ENCODE data around the gene LILRB2. TPM values are rescaled to one million over a fixed set of nuclear protein-coding genes. Genes with fewer than 3 reads are reported as not detected.
"Not testable (repeated sequence)": the region's sequence is repeated elsewhere in the genome, so short reads cannot be mapped to it uniquely, and the experiment has no call there.

LILRB2 gene
- total RNA-seq, 2 donors from 2014 or later: 11.1 to 13.7 TPM

DNA sequence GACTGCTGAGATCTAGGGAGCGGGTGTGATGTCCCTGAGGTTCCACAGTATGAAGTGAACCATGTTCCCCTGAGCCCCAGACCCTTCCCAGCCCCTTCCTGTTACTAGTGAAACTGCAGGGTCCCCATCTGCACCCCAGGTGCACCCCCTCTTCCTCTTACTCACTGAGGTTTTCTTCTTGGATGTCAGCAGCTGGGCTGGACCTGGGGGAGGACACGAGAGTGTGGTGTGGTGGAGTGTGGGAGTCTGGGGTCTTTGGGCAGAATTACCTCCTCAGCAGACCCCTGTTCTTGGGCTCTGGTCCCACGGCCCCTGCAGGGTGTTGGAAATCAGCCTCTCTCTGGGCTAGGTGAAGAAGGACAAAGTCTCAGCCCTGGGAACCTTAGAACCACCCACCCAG is 35.0 kb downstream of the LILRB2 start:
- TF ChIP-seq, protein P1, sequence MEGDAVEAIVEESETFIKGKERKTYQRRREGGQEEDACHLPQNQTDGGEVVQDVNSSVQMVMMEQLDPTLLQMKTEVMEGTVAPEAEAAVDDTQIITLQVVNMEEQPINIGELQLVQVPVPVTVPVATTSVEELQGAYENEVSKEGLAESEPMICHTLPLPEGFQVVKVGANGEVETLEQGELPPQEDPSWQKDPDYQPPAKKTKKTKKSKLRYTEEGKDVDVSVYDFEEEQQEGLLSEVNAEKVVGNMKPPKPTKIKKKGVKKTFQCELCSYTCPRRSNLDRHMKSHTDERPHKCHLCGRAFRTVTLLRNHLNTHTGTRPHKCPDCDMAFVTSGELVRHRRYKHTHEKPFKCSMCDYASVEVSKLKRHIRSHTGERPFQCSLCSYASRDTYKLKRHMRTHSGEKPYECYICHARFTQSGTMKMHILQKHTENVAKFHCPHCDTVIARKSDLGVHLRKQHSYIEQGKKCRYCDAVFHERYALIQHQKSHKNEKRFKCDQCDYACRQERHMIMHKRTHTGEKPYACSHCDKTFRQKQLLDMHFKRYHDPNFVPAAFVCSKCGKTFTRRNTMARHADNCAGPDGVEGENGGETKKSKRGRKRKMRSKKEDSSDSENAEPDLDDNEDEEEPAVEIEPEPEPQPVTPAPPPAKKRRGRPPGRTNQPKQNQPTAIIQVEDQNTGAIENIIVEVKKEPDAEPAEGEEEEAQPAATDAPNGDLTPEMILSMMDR (IDR thresholded peaks at IDR 0.05): no peak
- DNase-seq (ENCODE audit: low spot score): no peak
- ATAC-seq (ENCODE audit: insufficient number of reproducible peaks, low FRiP score, low read depth): no peak
- no peaks in the 10 kb centered on the region for H3K36me3 ChIP-seq
- H3K27me3 ChIP-seq (replicated peaks; ENCODE audit: insufficient read depth): no peaks in the 10 kb centered on the region
- H3K27ac ChIP-seq: no peak overlapping the region
- no peak overlapping the region for H3K4me3 ChIP-seq
- no peaks in the 10 kb centered on the region for H3K9me3 ChIP-seq
- H3K4me1 ChIP-seq (ENCODE audit: control insufficient read depth in 1 of 2, low read depth in 2 of 2): no peaks in the 10 kb centered on the region

DNA sequence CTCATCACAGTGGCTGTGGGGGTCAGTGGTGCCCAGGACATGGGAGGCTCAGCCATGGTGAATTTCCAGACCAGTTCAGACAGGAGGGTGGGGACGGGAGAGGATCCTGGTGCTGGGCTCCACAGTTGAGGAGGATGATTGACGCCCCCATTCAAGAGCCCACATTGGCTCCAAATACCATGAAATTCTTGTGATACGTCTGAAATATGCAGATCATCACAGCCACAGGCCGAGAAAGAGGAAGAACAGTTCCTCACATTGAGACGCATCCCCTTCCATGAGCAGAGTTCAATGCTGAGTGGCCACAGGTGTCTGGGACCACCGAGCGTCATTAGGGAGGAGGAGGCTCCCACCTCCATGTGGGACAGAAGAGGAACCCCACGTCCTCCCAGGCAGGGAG is 37.1 kb downstream of the LILRB2 start:
- not testable (repeated sequence) for H3K4me1 ChIP-seq (ENCODE audit: control insufficient read depth in 1 of 2, low read depth in 2 of 2); H3K9me3 ChIP-seq; H3K36me3 ChIP-seq; H3K4me3 ChIP-seq; H3K27me3 ChIP-seq (replicated peaks; ENCODE audit: insufficient read depth); DNase-seq (ENCODE audit: low spot score); H3K27ac ChIP-seq; ATAC-seq (ENCODE audit: insufficient number of reproducible peaks, low FRiP score, low read depth)

DNA sequence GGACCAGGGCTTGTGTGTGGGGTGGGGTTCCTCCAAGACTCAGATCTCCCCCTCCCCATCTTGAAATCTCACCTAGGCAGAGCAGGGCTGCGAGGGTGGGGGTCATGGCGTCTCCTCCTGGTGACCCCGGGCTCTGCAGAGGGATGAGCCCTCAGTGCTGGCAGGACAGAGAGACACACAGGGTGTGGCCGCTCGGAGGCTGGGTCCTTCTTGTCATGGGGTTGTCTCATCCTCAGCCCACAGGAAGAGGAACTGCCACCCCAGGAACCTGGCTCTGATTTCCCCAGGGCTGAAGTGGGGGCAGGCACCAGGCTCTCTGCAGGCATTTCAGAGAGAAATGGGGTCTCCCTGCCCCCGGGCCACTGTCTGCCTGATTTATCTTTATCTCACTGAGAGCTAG is 38.3 kb downstream of the LILRB2 start, which contains the start of gene LILRA6:
TSS of gene LILRA6 (minus strand) at position 145 of the 400 bp plus-strand sequence.
- not testable (repeated sequence) for DNase-seq (ENCODE audit: low spot score); H3K27ac ChIP-seq; H3K9me3 ChIP-seq; H3K27me3 ChIP-seq (replicated peaks; ENCODE audit: insufficient read depth); H3K36me3 ChIP-seq; H3K4me3 ChIP-seq; ATAC-seq (ENCODE audit: insufficient number of reproducible peaks, low FRiP score, low read depth); H3K4me1 ChIP-seq (ENCODE audit: control insufficient read depth in 1 of 2, low read depth in 2 of 2)

DNA sequence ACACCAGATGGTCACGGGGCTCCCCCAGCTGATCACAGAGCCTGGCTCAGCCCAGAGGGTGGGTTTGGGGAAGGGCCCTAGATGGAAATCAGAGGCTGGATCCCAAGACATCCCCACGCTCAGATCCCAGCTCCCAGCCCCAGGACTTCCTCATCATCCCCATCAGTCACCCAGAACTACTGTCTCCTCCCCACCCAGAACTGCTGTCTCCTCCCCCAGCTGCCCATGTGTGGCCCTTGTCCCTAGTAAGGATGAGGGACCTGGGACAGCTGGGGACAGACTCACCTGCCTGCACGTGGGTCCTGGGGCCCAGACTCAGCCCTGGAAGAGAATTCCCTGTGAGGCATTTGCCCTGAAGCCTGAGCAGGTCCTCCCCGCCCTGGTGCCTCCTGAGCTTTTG is 38.7 kb downstream of the LILRB2 start:
- H3K27ac ChIP-seq; H3K9me3 ChIP-seq; H3K36me3 ChIP-seq; H3K4me3 ChIP-seq; DNase-seq (ENCODE audit: low spot score); H3K4me1 ChIP-seq (ENCODE audit: control insufficient read depth in 1 of 2, low read depth in 2 of 2); H3K27me3 ChIP-seq (replicated peaks; ENCODE audit: insufficient read depth); ATAC-seq (ENCODE audit: insufficient number of reproducible peaks, low FRiP score, low read depth): not testable (repeated sequence)

DNA sequence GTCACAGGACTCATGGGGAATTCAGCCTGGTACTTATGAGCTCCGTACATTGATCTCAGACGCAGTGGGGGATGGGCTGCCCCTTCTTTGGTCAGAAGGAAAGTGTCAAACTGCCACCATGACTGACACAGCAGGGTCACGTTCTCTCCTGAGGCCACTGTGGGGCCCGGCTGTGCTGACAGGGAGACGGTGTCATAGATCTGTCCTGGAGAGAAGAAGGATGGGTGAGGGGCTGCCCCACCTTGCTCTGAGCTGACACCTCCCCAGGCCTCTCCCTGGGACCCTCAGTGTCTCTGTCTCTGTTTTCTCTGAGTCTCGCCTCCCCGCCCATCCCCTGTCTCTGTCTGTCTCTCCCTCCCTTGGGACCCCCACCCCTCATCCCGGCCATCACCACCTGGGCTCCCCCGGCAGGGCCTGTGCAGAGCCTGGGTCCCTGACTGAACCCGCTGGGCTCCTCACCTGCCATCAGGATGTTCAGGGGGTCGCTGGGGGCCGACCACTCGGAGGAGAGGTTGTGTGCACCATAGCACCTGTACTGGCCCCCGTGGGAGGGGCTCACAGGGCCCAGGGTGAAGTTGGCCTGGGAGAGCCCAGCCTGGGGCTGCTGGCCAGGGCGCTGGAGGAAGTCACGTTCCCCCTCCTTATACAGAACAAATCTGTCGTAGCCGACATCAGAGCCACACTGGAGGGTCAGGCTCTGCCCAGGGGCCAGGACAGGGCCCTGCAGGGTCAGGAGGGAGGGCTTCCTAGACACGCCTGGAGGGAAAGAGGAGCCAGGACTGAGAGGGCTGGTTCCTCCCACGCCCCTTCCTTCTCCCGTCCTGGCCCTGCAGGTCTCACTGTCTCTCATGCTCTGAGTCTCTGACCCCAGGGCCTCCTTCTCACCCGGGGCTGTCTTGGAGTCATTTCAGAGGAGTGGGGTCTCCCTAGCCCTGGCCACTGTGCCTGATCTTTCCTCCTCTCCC is 40.3 kb downstream of the LILRB2 start:
- not testable (repeated sequence) for DNase-seq (ENCODE audit: low spot score); H3K4me3 ChIP-seq; ATAC-seq (ENCODE audit: insufficient number of reproducible peaks, low FRiP score, low read depth); H3K27ac ChIP-seq; H3K36me3 ChIP-seq; H3K27me3 ChIP-seq (replicated peaks; ENCODE audit: insufficient read depth); H3K9me3 ChIP-seq; H3K4me1 ChIP-seq (ENCODE audit: control insufficient read depth in 1 of 2, low read depth in 2 of 2)

DNA sequence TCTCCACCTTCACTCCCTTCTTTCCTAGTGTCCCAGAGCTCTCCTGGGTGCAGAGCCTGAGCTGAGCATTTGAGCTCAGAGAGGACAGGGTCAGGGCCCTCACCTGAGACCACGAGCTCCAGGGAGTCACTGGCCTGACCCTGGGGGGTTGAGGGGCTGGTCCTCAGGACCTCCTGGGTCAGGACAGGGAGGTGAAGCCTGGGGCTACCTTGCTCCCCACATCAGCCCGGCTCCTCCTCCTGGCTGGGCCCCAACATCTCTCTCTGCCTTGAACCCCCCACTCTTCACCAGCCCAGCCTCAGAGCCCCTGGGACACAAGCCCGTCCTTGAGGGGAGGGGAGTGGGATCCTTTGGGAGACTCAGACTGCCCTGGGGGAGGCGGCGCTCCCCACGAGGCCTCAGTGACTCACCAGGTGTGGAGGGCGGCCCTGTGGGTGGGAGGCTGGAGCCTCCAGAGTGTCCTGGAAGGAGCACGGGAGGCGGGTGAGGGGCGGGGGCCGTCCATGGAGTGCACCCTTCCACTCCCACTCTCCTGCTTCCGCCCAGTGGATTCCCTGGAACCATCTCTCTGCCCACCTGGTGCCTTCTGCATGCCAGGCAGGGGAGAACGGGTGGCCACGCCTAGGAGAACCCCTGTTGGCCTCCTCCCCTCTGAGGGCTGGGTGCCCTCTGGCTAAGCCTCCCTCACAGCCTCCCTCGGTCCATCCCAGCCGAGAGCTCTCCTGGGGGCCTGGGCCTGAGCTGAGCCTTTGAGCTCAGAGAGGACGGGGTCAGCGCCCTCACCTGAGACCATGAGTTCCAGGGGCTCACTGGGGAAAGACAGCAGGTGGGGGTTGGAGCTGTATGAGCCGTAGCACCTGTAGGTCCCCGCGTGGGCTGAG is 41.2 kb downstream of the LILRB2 start:
- H3K27me3 ChIP-seq (replicated peaks; ENCODE audit: insufficient read depth); ATAC-seq (ENCODE audit: insufficient number of reproducible peaks, low FRiP score, low read depth); DNase-seq (ENCODE audit: low spot score): not testable (repeated sequence)

DNA sequence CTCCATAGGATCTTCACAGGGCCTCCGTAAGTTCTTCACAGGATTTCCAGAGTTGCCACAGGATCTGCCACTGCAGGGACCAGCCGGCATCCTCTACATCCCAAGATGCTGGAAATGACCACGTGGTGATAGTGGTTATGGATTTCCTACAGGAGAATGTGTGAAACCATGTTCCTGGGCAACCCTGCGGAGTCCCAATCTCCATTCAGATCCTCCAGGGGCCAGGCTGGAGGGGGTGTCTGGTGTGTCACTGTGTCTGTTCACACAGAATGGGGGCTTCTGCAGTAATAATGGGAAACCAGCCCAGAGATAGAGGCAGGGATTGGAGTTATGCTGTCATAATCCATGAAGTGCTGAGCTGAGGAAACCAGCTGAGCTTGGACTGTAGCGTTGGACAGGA is 47.0 kb downstream of the LILRB2 start:
- no peak overlapping the region for H3K4me3 ChIP-seq
- H3K9me3 ChIP-seq: no peaks in the 10 kb centered on the region
- TF ChIP-seq, protein P1 (IDR thresholded peaks at IDR 0.05): no peak
- H3K4me1 ChIP-seq (ENCODE audit: control insufficient read depth in 1 of 2, low read depth in 2 of 2): no peaks in the 10 kb centered on the region
- no peaks in the 10 kb centered on the region for H3K36me3 ChIP-seq
- no peak overlapping the region for H3K27ac ChIP-seq
- DNase-seq (ENCODE audit: low spot score): no peak
- no peaks in the 10 kb centered on the region for H3K27me3 ChIP-seq (replicated peaks; ENCODE audit: insufficient read depth)
- no peak for ATAC-seq (ENCODE audit: insufficient number of reproducible peaks, low FRiP score, low read depth)

More for the DNA sequence above, 41.2 kb downstream of the LILRB2 start:
- H3K27ac ChIP-seq; H3K36me3 ChIP-seq; H3K9me3 ChIP-seq; H3K4me3 ChIP-seq; H3K4me1 ChIP-seq (ENCODE audit: control insufficient read depth in 1 of 2, low read depth in 2 of 2): not testable (repeated sequence)
